GM12892 (cell line): ENCODE measurements around the gene KIR2DL3.

ENCODE experiments used
- POLR2A ChIP-seq: IDR thresholded peaks from 2 replicates; pipeline ENCODE4 v1.6.1; 2011; ENCODE audit warnings: low read depth, low read length, control low read depth
- POLR2AphosphoS5 ChIP-seq: IDR thresholded peaks from 2 replicates; pipeline ENCODE4 v1.6.1; 2011; ENCODE audit warnings: low read depth, low read length, control low read depth
- TAF1 ChIP-seq: IDR thresholded peaks from 2 replicates; pipeline ENCODE4 v1.6.1; 2011; ENCODE audit warnings: low read depth, mild to moderate bottlenecking, control low read depth, low read length, borderline replicate concordance

GRCh38 chr19:54691582-54692297 is 46.6 kb upstream of the KIR2DL3 start:
- TF ChIP-seq POLR2A, result no peak
- TF ChIP-seq TAF1, result no peak
- no peak for TF ChIP-seq POLR2AphosphoS5
